Transverse colon (tissue), 4 donors: Measurements from ENCODE around the gene PLIN4.

Experiments used
- CTCF ChIP-seq, 5 experiments: fragments of 200-600 bp in 3 of 5; fragments of 450-650 bp in 2 of 5; sonication (generic) in 3 of 5; IDR thresholded peaks; 1 replicate in 2 of 5; 2 replicates in 3 of 5; pipeline ENCODE4 v1.5.1; 2016 to 2017; ENCODE audit warnings: antibody characterized with exemption in 5 of 5, inconsistent platforms in 3 of 5, mild to moderate bottlenecking in 2 of 5, moderate library complexity in 1 of 5
- EP300 ChIP-seq: sonication (generic); formaldehyde crosslinking; IDR thresholded peaks from one replicate; pipeline ENCODE4 v1.6.1; 2017; ENCODE audit warnings: antibody characterized with exemption, low read depth
- POLR2AphosphoS5 ChIP-seq, 3 donors: sonication (generic); formaldehyde crosslinking; IDR thresholded peaks; one replicate each; pipeline ENCODE4 v1.6.1; 2016; ENCODE audit warnings: antibody characterized with exemption in 3 of 3

GRCh38 chr19:4518345-4519171 lies at the start of gene PLIN4:
- TF ChIP-seq EP300 = no peak
- TF ChIP-seq CTCF (IDR thresholded peaks at IDR 0.05) = no peak
- TF ChIP-seq POLR2AphosphoS5 (IDR thresholded peaks at IDR 0.05) = peak; percentile 57 to 90 (median 64)
